Fibroblast of pulmonary artery (primary cell): Measurements from ENCODE around the gene NPAS3.

ENCODE experiments used
- DNase-seq: peaks from one replicate; pipeline ENCODE4 v3.0.0-alpha.2; 2010; ENCODE audit warnings: low read depth
- H3K4me3 ChIP-seq: replicated peaks from 2 replicates; pipeline ENCODE4 v1.5.1; 2011; ENCODE audit warnings: low read depth, mild to moderate bottlenecking, control low read depth, low read length, moderate library complexity
- TF ChIP-seq, protein P1 (sequence below): IDR thresholded peaks from 2 replicates; pipeline ENCODE4 v1.5.1; 2011; ENCODE audit warnings: mild to moderate bottlenecking, control low read depth, low read length, inconsistent platforms; ENCODE audit errors: missing control alignments

NPAS3 gene

DNA sequence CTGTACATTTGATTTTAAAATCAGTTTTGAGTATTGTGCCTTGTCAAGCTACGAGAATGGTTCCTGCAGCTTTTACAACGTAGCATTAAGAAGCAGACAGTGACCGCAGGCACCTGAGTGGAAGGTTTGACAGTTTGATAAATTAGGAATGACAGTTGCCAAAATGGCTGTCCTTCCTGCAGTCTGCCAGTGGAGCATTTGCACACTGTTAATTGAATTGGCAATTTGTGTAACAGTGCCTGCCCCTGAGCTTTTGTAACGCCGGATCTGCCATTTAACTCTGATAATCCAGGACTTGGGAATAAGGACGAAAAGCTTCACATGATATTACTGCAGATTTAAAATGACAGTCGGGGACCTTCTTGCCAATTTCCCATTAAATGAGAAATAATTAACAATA is 385.3 kb downstream of the NPAS3 start:
- TF ChIP-seq, protein P1, sequence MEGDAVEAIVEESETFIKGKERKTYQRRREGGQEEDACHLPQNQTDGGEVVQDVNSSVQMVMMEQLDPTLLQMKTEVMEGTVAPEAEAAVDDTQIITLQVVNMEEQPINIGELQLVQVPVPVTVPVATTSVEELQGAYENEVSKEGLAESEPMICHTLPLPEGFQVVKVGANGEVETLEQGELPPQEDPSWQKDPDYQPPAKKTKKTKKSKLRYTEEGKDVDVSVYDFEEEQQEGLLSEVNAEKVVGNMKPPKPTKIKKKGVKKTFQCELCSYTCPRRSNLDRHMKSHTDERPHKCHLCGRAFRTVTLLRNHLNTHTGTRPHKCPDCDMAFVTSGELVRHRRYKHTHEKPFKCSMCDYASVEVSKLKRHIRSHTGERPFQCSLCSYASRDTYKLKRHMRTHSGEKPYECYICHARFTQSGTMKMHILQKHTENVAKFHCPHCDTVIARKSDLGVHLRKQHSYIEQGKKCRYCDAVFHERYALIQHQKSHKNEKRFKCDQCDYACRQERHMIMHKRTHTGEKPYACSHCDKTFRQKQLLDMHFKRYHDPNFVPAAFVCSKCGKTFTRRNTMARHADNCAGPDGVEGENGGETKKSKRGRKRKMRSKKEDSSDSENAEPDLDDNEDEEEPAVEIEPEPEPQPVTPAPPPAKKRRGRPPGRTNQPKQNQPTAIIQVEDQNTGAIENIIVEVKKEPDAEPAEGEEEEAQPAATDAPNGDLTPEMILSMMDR, result no peak
- no peak for DNase-seq
- H3K4me3 ChIP-seq, result no peak overlapping the region

DNA sequence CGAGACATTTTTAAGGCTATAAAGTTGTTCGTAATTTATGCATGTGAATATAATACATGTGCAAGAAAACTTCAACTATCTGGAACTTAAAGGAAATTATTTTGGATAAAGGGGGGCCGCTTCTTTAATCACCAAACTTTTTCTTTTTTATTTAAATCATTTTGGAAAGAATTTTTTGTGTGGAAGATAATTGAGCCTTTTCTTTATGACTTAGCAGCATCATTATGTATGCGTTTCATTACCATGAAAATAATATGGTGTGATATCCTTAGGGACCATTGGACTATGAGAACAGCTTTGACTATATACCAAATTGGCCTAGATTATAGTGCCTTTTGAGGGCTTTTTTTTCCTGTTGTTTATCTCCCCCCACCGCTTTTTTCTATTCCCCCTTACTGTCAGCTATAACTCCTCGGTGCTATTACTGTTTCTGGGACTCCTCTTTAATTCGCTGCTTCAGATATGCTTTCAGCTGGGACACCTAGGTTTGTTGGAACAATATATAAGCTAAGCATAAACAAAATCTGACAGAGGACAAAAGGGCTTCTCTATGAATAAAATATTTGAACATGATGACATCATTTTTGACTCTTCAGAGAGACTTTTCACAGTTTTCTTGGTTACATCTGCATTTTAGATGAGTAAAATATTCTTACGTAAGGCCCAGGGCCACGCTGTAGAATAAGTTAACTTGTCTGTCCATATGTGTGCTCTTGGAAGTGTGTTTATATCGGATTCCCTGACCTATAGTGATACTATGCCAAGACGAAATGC is 392.7 kb downstream of the NPAS3 start:
- no peak for DNase-seq
- TF ChIP-seq, protein P1, result no peak
- no peak overlapping the region for H3K4me3 ChIP-seq

DNA sequence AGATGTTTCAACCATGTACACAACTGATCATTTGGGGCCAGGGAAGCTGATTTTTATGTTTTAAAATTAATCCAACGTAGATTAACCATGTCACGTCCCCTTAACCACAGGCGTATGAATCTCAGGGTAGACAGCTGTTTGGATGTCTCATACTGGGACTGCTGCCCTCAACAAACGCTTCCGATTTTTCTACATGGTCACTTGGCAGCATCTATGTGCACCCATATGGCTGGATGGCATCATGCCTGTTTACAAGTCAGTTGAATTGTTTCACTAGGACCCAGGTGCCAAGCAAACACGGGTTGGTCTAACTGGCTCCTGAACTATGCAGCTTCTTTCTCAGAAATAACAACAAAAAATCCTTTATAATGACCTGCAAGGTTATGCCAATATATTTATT is 393.8 kb downstream of the NPAS3 start:
- TF ChIP-seq, protein P1, result no peak
- DNase-seq, result no peak
- no peak overlapping the region for H3K4me3 ChIP-seq

DNA sequence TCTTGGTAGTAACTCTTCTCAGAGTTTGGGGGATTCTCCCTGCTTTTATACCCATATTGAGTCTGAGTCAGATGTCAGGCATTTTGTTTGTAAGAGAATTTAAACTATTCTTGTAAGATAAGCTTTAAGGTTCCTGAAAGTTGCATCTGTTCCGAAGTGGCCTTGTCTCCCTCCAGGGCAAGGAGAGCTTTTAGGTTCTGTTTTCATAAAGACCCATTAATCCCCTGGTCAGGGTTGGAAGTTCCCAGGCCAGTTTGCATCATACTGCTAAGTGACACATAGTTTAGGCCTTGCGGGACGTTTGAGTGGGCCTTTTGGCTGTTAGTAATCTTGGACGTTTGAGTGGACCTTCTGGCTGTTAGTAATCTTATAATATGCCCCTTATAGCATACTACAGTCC is 396.7 kb downstream of the NPAS3 start:
- H3K4me3 ChIP-seq, result no peak overlapping the region
- TF ChIP-seq, protein P1, result no peak
- no peak for DNase-seq

DNA sequence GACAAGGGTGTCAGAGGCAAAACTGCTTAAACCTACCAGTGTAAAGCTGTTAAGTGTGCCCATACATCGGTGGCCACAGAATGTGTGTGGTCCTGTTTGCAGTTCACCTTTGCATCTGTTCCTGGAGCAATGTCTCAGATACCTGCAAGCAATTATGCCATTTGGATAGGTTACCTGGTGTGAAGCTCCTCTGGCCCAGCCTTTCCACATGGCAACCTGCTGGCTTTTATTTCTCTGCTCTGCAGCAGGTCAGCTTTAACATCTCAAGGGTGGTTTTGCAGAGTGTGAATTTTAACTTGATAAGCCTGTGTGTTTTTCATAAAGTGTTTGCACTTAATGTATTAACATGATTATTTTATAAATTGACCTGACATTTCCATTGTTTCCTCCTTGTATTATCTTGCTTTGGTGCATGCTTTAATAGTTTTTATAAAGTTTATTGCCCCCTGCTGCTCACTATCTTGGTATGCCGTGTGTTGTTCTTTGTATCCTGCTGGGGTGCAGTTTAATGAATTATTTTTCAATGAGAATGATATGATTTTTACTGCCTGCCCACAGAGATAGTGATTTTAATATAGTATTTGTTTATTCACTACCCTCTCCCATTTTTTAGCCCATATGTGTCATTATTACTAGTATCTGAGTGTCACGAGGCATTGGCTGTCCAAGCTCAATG is 403.8 kb downstream of the NPAS3 start:
- TF ChIP-seq, protein P1, result no peak
- DNase-seq, result no peak
- H3K4me3 ChIP-seq, result no peak overlapping the region

DNA sequence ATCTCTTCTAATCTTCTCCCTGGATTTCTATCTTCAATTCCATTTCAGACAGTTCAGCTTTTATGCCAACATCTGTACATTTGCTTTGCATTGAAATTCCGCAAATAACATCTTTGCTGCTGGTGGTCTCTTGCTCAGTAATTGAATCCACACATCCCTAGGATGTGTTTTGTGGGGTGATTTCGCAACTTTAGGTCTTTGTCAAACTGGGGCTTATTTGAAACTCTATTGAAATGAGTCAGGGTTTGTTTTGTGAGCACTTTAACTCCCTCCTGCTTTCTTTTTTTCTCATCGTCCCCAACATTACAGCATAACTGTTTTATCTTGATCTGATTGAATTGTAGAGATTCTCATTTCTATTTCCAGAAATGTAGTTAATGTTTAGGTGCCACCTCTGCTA is 404.3 kb downstream of the NPAS3 start:
- no peak overlapping the region for H3K4me3 ChIP-seq
- DNase-seq, result peak; percentile 33
- TF ChIP-seq, protein P1, result no peak
